ENCODE data around the gene DLG2. TPM values are rescaled to one million over a fixed set of nuclear protein-coding genes. Genes with fewer than 3 reads are reported as not detected.

DLG2 gene
- total and polyA plus RNA-seq, 9 of the 15 experiments (the other 6 are each of a cell fraction or from before 2014, with no cell fraction given), result 0.52 to 1.6 (median 0.95) TPM

DNA sequence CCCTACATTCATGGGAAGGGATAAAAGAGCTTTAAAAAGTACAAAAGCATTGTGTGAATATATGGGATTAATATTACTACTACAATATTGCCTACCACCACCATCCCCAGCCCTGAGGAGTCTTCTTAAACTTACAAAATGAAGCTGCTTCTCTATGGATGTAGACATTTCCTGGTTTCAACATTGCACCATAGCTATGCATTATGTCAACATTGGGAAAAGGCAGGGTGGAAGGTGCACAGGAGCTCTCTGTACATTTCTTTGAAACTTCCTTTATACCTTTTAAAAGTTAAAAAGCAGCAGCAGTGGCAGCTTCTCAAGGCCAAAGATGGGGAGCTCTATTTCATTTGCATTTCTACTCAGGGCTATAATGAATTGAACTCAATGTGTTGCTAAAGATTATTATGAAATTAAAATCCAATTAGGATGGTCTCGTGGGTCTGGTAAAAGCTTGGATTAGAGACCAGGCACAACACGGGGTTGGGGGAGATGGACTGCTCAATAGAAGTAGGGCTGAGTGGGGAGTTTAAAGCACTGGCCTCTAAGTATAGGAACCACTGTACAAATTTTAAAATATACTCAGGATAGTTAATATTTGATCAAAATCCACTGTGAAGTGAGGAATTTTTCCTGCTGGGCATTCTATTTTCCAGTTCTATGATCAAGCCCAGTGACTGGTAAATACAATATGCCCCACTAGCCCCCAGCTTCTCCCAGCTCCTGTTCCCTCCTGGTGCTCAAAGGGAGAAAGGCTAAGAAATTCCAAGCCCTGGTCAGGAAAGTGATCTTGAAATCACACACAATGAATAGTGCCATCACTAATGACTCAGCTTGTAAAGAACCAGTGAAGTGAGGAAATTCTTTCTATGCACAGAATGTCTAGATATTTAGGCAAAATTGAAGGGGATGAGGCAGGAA, 1978.3 kb downstream of the DLG2 start:
- ChIA-PET POLR2A (no interaction called here), CTCF (ENCODE audit: low intra/inter-chr PET ratio) (no interaction called here)
- WGBS (ENCODE audit: insufficient coverage, low coverage, missing lambda C conversion rate), result 0% methylated on average over 2 of the region's 2 CpGs
- Histone ChIP-seq H3K9ac (ENCODE audit: insufficient read depth in 1 of 2, low read depth in 2 of 2, low read length in 2 of 2) (no peak overlapping the region), H3K36me3 (ENCODE audit: control insufficient read depth, insufficient read depth, low read length) (no peaks in the 10 kb centered on the region), H3K4me1 (replicated peaks in 1 of 2; ENCODE audit: control insufficient read depth in 2 of 2, insufficient read depth in 2 of 2, low read length in 2 of 2) (no peaks in the 10 kb centered on the region), H3K9me3 (replicated peaks; ENCODE audit: control insufficient read depth, insufficient read depth, low read depth, low read length) (no peaks in the 10 kb centered on the region), H3K4me2 (ENCODE audit: insufficient read depth, low read length) (no peak overlapping the region), H3K27me3 (ENCODE audit: control insufficient read depth in 2 of 2, insufficient read depth in 2 of 2, low read length in 2 of 2) (no peaks in the 10 kb centered on the region), H3K79me2 (ENCODE audit: control insufficient read depth, insufficient read depth, low read length) (no peaks in the 10 kb centered on the region), H3K27ac (ENCODE audit: extremely low read depth, low read depth, low read length) (no peak overlapping the region), H3K4me3 (no peak overlapping the region), H2AFZ (ENCODE audit: low read depth, low read length) (no peak overlapping the region), H3K9me1 (ENCODE audit: control insufficient read depth, insufficient read depth, low read length) (no peaks in the 10 kb centered on the region), H4K20me1 (replicated peaks; ENCODE audit: control insufficient read depth, insufficient read depth, low read length) (no peaks in the 10 kb centered on the region)
- FAIRE-seq (no peak), DNase-seq (ENCODE audit: extremely low read depth in 1 of 4, low spot score in 3 of 4) (no peak), ATAC-seq (no peak)
- intact Hi-C loops (cut with micrococcal nuclease) (no loop called here), in situ Hi-C loops (cut with MboI) (no loop called here)
- no TSS peak for BruUV-seq (replicated peaks)
- no peak for TF ChIP-seq L3MBTL2 (IDR thresholded peaks at IDR 0.05)
- no peak for TF ChIP-seq CBFB (CRISPR knock-in tag; IDR thresholded peaks at IDR 0.05)
- TF ChIP-seq, protein P1, sequence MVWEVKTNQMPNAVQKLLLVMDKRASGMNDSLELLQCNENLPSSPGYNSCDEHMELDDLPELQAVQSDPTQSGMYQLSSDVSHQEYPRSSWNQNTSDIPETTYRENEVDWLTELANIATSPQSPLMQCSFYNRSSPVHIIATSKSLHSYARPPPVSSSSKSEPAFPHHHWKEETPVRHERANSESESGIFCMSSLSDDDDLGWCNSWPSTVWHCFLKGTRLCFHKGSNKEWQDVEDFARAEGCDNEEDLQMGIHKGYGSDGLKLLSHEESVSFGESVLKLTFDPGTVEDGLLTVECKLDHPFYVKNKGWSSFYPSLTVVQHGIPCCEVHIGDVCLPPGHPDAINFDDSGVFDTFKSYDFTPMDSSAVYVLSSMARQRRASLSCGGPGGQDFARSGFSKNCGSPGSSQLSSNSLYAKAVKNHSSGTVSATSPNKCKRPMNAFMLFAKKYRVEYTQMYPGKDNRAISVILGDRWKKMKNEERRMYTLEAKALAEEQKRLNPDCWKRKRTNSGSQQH (CRISPR knock-in tag; IDR thresholded peaks at IDR 0.05), result no peak
- TF ChIP-seq ZNF561 (CRISPR knock-in tag; conservative IDR thresholded peaks at IDR 0.05), result no peak
- no peak for TF ChIP-seq TAL1 (IDR thresholded peaks at IDR 0.05)
- TF ChIP-seq, protein P2, sequence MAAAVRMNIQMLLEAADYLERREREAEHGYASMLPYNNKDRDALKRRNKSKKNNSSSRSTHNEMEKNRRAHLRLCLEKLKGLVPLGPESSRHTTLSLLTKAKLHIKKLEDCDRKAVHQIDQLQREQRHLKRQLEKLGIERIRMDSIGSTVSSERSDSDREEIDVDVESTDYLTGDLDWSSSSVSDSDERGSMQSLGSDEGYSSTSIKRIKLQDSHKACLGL (CRISPR knock-in tag; IDR thresholded peaks at IDR 0.05; ENCODE audit: borderline replicate concordance, poor library complexity, severe bottlenecking), result no peak
- TF ChIP-seq TAF7 (tag; IDR thresholded peaks at IDR 0.05), result no peak
- no peak for TF ChIP-seq EWSR1 (IDR thresholded peaks at IDR 0.05; ENCODE audit: borderline replicate concordance, low read depth, partially characterized antibody)
- TF ChIP-seq SMC3 (conservative IDR thresholded peaks at IDR 0.05; ENCODE audit: insufficient read depth, low read depth, low read length), result no peak
- TF ChIP-seq BRF1 (IDR thresholded peaks at IDR 0.05; ENCODE audit: borderline replicate concordance, extremely low read depth, insufficient read length), result no peak
- TF ChIP-seq, protein P3, sequence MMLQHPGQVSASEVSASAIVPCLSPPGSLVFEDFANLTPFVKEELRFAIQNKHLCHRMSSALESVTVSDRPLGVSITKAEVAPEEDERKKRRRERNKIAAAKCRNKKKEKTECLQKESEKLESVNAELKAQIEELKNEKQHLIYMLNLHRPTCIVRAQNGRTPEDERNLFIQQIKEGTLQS (IDR thresholded peaks at IDR 0.05), result no peak
- TF ChIP-seq, protein P3 (CRISPR knock-in tag; conservative IDR thresholded peaks at IDR 0.05), result no peak
- no peak for TF ChIP-seq ADNP (tag; IDR thresholded peaks at IDR 0.05)
- TF ChIP-seq SUPT5H (IDR thresholded peaks at IDR 0.05), result no peak
- TF ChIP-seq PRPF4 (IDR thresholded peaks at IDR 0.05; ENCODE audit: insufficient read depth, low read depth, low read length, poor library complexity, severe bottlenecking), result no peak

All from K562 (cell line).